ENCODE data around the gene PALM3.
"Not testable (repeated sequence)": the region's sequence is repeated elsewhere in the genome, so short reads cannot be mapped to it uniquely, and the experiment has no call there.

Gene PALM3

GRCh38 chr19:14031719-14032480 is 30.0 kb downstream of the PALM3 start, which contains the start of gene IL27RA:
IL27RA (plus strand) TSS chr19:14031762; CDS start chr19:14031873, 111 bp downstream.
- DNase-seq (ENCODE audit: low spot score) = peak; percentile 50

GRCh38 chr19:14030997-14031718 is 30.7 kb downstream of the PALM3 start:
- DNase-seq (ENCODE audit: low spot score) = no peak

GRCh38 chr19:14028901-14029300 is 33.0 kb downstream of the PALM3 start:
- no peak for DNase-seq (ENCODE audit: low spot score)

- DNase-seq (ENCODE audit: low spot score) = no peak
Measured at GRCh38 chr19:14027856-14028450, 33.9 kb downstream of the PALM3 start, which contains the start of gene RLN3. RLN3 (plus strand) TSS chr19:14028148; CDS start chr19:14028205, 57 bp downstream.

GRCh38 chr19:14026652-14027192 is 35.2 kb downstream of the PALM3 start:
- not testable (repeated sequence) for DNase-seq (ENCODE audit: low spot score)

GRCh38 chr19:14023404-14024235 is 38.3 kb downstream of the PALM3 start:
- DNase-seq (ENCODE audit: low spot score) = peak; percentile 60

GRCh38 chr19:14022469-14022868 is 39.4 kb downstream of the PALM3 start:
- no peak for DNase-seq (ENCODE audit: low spot score)

- DNase-seq (ENCODE audit: low spot score) = no peak
Measured at GRCh38 chr19:14021474-14021873, 40.4 kb downstream of the PALM3 start.

GRCh38 chr19:14019739-14020138 is 42.1 kb downstream of the PALM3 start:
- DNase-seq (ENCODE audit: low spot score) = not testable (repeated sequence)

- no peak for DNase-seq (ENCODE audit: low spot score)
Measured at GRCh38 chr19:14019100-14019499, 42.8 kb downstream of the PALM3 start.

- DNase-seq (ENCODE audit: low spot score) = no peak
Measured at GRCh38 chr19:14015524-14016035, 46.3 kb downstream of the PALM3 start.

- no peak for DNase-seq (ENCODE audit: low spot score)
Measured at GRCh38 chr19:14012378-14012915, 49.4 kb downstream of the PALM3 start.

GRCh38 chr19:14006766-14007562 is 54.9 kb downstream of the PALM3 start:
- DNase-seq (ENCODE audit: low spot score) = no peak

GRCh38 chr19:14006085-14006765 is 55.7 kb downstream of the PALM3 start, which contains the start of gene RFX1:
RFX1 (minus strand) TSS chr19:14006320; CDS start chr19:13993843, 12,477 bp downstream.
- DNase-seq (ENCODE audit: low spot score) = peak; percentile 99

GRCh38 chr19:14005349-14006084 is 56.4 kb downstream of the PALM3 start:
- peak; percentile 72 for DNase-seq (ENCODE audit: low spot score)

GRCh38 chr19:14004619-14005348 is 57.1 kb downstream of the PALM3 start:
- DNase-seq (ENCODE audit: low spot score) = no peak
